Ovary (tissue), 3 donors: Measurements from ENCODE around the gene POC1A.

Experiments
- EP300 ChIP-seq: sonication (generic); formaldehyde crosslinking; IDR thresholded peaks from one replicate; pipeline ENCODE4 v1.6.1; 2017; ENCODE audit warnings: antibody characterized with exemption
- POLR2A ChIP-seq: fragments of 450-650 bp; IDR thresholded peaks from one replicate; pipeline ENCODE4 v1.6.1; 2017; ENCODE audit warnings: antibody characterized with exemption, mild to moderate bottlenecking, moderate library complexity
- TF ChIP-seq, protein P1 (sequence below), 3 donors: fragments of 450-650 bp in 2 of 3; fragments of 200-600 bp in 1 of 3; IDR thresholded peaks; one replicate each; pipeline versions ENCODE4 v1.5.1 to v1.8.0; 2016 to 2022; ENCODE audit warnings: antibody characterized with exemption in 3 of 3, mild to moderate bottlenecking in 1 of 3
- donor health status: DM: no; HTN: no; CAD: no.

DNA sequence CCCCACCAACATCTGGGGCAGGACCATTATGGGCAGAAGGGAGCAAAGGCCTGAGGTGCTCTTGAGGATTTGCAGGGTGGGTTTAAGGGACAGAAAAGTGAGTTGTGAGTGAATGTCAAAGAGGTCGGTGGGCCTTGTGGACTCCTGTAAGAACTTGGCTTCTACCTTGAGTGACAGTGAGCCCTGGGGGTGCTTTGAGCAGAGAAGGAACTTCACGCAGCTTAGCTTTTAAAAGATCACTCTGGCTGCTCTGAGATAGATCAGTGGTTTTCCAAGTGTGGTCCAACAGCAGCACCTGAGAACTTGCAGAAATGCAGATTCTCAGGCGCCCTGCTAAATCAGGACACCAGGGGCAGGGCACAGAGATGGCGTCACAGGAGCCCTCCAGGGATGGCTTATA is 28.5 kb upstream of the POC1A start:
- TF ChIP-seq, protein P1, sequence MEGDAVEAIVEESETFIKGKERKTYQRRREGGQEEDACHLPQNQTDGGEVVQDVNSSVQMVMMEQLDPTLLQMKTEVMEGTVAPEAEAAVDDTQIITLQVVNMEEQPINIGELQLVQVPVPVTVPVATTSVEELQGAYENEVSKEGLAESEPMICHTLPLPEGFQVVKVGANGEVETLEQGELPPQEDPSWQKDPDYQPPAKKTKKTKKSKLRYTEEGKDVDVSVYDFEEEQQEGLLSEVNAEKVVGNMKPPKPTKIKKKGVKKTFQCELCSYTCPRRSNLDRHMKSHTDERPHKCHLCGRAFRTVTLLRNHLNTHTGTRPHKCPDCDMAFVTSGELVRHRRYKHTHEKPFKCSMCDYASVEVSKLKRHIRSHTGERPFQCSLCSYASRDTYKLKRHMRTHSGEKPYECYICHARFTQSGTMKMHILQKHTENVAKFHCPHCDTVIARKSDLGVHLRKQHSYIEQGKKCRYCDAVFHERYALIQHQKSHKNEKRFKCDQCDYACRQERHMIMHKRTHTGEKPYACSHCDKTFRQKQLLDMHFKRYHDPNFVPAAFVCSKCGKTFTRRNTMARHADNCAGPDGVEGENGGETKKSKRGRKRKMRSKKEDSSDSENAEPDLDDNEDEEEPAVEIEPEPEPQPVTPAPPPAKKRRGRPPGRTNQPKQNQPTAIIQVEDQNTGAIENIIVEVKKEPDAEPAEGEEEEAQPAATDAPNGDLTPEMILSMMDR (IDR thresholded peaks at IDR 0.05) = no peak
- TF ChIP-seq EP300 (no peak), POLR2A (no peak)
